ENCODE measurements around the gene VCPKMT. TPM values are rescaled to one million over a fixed set of nuclear protein-coding genes. Genes with fewer than 3 reads are reported as not detected.
"Not testable (repeated sequence)": the region's sequence is repeated elsewhere in the genome, so short reads cannot be mapped to it uniquely, and the experiment has no call there.

VCPKMT gene
- total RNA-seq, 1 donor from 2014 or later, result 13.9 TPM

DNA sequence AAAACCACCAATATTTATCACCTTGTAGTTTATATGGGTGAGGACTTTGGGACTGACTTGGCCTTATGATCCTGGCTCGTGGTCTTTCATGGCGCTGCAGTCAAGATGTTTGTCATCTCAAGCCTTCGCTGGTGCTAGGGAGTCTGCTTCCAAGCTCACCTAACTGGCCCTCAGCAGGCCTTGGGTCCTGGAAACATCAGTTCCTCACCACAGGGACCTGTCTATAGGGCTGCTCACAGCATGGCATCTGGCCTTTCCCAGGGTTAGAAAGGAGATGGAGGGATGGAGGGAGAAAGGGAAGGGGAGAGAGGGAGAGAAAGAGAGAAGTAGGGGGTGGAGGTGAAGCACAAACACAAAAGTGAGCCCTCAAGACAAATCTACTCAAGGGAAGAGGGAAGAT, 31.7 kb downstream of the VCPKMT start:
- H3K4me3 Mint-ChIP-seq, result no peak overlapping the region
- no peaks in the 10 kb centered on the region for H3K36me3 Mint-ChIP-seq
- H3K27me3 Mint-ChIP-seq, result no peaks in the 10 kb centered on the region
- no peak overlapping the region for H3K27ac Mint-ChIP-seq
- TF ChIP-seq, protein P1, sequence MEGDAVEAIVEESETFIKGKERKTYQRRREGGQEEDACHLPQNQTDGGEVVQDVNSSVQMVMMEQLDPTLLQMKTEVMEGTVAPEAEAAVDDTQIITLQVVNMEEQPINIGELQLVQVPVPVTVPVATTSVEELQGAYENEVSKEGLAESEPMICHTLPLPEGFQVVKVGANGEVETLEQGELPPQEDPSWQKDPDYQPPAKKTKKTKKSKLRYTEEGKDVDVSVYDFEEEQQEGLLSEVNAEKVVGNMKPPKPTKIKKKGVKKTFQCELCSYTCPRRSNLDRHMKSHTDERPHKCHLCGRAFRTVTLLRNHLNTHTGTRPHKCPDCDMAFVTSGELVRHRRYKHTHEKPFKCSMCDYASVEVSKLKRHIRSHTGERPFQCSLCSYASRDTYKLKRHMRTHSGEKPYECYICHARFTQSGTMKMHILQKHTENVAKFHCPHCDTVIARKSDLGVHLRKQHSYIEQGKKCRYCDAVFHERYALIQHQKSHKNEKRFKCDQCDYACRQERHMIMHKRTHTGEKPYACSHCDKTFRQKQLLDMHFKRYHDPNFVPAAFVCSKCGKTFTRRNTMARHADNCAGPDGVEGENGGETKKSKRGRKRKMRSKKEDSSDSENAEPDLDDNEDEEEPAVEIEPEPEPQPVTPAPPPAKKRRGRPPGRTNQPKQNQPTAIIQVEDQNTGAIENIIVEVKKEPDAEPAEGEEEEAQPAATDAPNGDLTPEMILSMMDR (conservative IDR thresholded peaks at IDR 0.05), result no peak
- no peaks in the 10 kb centered on the region for H3K9me3 Mint-ChIP-seq
- H3K4me1 Mint-ChIP-seq (ENCODE audit: unreplicated experiment), result peaks cover 26% of the 10 kb centered on the region
- DNase-seq (ENCODE audit: extremely low spot score, unreplicated experiment), result no peak

DNA sequence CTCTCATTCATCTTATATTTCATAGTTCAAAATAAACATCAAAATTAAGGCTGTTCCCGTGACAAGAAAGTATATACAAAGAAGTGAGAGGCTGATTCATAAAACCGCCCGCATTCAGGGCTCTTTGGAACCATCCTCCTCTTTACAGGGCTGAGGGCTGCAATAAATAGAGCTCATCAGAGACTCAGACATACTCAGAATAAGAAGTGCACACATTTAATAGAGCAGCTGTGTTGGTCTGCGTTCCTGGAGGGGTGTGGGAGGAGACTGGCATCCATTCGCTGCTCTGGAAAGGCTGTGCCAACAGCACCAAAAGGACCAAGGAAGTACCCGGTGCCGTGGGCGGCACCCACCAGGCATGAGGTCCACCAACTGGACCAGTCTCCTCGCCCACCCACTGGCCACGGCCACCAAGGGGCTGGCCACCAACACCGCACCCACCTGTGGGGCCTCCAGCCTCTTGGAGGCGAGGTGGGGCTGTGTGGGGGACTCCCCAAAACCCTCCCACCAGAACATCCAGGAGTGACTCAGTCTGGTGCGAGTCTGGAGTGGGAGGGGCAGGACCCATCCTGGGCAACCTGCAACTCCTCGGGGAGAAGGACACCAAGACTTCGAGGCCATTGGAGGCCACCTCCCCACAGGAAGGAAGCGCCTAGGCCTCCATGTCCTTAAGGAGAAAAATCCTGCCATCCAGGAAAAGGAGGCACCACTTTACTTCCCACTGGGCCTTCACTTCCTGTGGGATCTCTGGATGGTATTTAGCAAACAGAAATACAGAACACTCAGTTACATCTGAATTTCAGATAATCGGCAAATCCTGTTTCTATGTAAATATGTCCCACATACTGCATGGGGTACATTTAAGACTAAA, 32.7 kb downstream of the VCPKMT start:
- Mint-ChIP-seq H3K36me3 (no peaks in the 10 kb centered on the region), H3K4me1 (ENCODE audit: unreplicated experiment) (peaks cover 26% of the 10 kb centered on the region), H3K27ac (peak overlapping the region; percentile 3), H3K27me3 (no peaks in the 10 kb centered on the region), H3K9me3 (no peaks in the 10 kb centered on the region), H3K4me3 (no peak overlapping the region)
- DNase-seq (ENCODE audit: extremely low spot score, unreplicated experiment), result no peak
- TF ChIP-seq, protein P1 (conservative IDR thresholded peaks at IDR 0.05), result no peak

DNA sequence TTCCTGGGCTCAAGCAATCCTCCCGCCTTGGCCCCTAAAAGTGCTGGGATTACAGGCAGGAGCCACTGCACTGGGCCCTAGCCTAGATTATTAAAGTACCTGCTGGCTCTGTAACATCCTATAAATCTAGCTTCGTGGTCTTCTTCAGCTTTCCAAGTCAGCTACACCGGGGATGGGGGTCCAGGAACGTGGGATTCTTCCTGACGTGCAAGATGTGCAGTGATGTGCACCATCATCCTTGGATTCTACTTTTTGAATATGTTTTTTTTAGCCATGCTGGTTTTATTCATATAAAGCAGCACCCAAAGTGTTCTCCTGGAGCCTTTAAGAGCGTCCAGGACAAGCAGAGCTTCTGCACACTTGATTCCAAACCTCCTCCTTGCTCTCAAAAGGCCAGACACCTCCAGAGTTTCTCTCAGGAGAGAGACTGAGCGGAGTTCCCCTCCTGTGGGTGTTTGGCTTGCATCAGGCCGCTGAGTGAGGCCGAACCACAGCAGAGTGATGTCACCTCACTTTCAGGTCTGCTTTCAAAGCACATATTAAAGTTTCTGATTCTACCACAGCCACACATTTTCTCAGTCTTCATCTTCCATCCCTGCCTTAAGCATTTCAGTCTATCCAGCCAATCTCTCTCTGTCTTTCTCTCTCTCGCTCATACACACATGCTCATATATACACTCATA, 33.4 kb downstream of the VCPKMT start:
- Mint-ChIP-seq H3K9me3 (no peaks in the 10 kb centered on the region), H3K27ac (peak overlapping the region; percentile 86), H3K27me3 (no peaks in the 10 kb centered on the region), H3K4me3 (no peak overlapping the region), H3K4me1 (ENCODE audit: unreplicated experiment) (peaks cover 26% of the 10 kb centered on the region), H3K36me3 (no peaks in the 10 kb centered on the region)
- DNase-seq (ENCODE audit: extremely low spot score, unreplicated experiment), result no peak
- TF ChIP-seq, protein P1 (conservative IDR thresholded peaks at IDR 0.05), result no peak

DNA sequence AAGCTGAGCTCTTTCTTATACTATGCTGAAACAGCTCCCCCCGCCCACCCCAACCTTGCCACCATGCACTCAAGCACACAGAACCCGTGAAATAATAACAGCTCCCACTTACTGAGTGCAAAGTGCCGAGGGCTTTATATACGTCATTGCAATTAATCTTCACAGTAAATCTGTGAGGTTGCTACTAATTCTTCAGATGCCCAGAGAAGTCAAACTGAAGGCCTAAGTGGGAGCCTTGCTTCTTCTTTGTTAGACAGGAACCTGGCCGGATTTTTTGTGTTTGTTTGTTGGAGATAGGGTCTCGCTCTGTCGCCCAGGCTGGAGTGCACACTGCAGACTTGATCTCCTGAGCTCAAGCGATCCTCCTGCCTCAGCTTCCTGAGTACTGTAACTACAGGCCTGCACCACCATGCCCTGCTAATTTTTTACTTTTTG, 34.0 kb downstream of the VCPKMT start:
- H3K9me3 Mint-ChIP-seq, result no peaks in the 10 kb centered on the region
- H3K27me3 Mint-ChIP-seq, result no peaks in the 10 kb centered on the region
- peaks cover 21% of the 10 kb centered on the region for H3K4me1 Mint-ChIP-seq (ENCODE audit: unreplicated experiment)
- no peak for DNase-seq (ENCODE audit: extremely low spot score, unreplicated experiment)
- H3K27ac Mint-ChIP-seq, result peak overlapping the region; percentile 86
- TF ChIP-seq, protein P1 (conservative IDR thresholded peaks at IDR 0.05), result no peak
- no peaks in the 10 kb centered on the region for H3K36me3 Mint-ChIP-seq
- peak overlapping the region; percentile 5 for H3K4me3 Mint-ChIP-seq

DNA sequence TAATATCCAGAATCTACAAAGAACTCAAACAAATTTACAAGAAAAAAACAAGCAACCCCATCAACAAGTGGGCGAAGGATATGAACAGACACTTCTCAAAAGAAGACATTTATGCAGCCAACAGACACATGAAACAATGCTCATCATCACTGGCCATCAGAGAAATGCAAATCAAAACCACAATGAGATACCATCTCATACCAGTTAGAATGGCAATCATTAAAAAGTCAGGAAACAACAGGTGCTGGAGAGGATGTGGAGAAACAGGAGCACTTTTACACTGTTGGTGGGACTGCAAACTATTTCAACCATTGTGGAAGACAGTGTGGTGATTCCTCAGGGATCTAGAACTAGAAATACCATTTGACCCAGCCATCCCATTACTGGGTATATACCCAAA, 37.3 kb downstream of the VCPKMT start:
- not testable (repeated sequence) for H3K27me3 Mint-ChIP-seq, H3K4me3 Mint-ChIP-seq, H3K27ac Mint-ChIP-seq

DNA sequence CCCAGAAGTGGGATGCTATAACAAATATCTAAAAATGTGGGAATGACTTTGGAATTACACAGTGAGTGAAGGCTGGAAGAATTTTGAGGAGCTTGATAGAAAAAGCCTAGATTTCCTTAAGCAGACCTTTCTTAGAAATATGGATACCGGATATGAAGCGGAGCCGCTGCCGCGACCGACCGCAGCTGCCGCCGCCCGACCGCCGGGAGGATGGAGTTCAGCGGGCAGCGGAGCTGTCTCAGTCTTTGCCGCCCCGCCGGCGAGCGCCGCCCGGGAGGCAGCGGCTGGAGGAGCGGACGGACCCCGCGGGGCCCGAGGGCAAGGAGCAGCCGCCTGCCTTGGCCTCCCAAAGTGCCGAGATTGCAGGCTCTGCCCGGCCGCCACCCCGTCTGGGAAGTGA, 42.7 kb downstream of the VCPKMT start:
- not testable (repeated sequence) for H3K4me1 Mint-ChIP-seq (ENCODE audit: unreplicated experiment); H3K9me3 Mint-ChIP-seq; H3K36me3 Mint-ChIP-seq; H3K27me3 Mint-ChIP-seq; H3K4me3 Mint-ChIP-seq; H3K27ac Mint-ChIP-seq; DNase-seq (ENCODE audit: extremely low spot score, unreplicated experiment)

More for the DNA sequence above, 37.3 kb downstream of the VCPKMT start:
- H3K9me3 Mint-ChIP-seq; H3K36me3 Mint-ChIP-seq; DNase-seq (ENCODE audit: extremely low spot score, unreplicated experiment): not testable (repeated sequence)
- peaks cover 11% of the 10 kb centered on the region for H3K4me1 Mint-ChIP-seq (ENCODE audit: unreplicated experiment)

Measured in type B pancreatic cell (in vitro differentiated cells).